C4-2B (cell line): ENCODE results near the gene USP7.

Experiments used
- CTCF ChIP-seq: fragments of 450-650 bp; conservative IDR thresholded peaks from 2 replicates; pipeline ENCODE4 v1.5.1; 2017; ENCODE audit warnings: mild to moderate bottlenecking
- ZFX ChIP-seq: fragments of 450-650 bp; IDR thresholded peaks from 2 replicates; pipeline ENCODE4 v1.6.1; 2017

DNA sequence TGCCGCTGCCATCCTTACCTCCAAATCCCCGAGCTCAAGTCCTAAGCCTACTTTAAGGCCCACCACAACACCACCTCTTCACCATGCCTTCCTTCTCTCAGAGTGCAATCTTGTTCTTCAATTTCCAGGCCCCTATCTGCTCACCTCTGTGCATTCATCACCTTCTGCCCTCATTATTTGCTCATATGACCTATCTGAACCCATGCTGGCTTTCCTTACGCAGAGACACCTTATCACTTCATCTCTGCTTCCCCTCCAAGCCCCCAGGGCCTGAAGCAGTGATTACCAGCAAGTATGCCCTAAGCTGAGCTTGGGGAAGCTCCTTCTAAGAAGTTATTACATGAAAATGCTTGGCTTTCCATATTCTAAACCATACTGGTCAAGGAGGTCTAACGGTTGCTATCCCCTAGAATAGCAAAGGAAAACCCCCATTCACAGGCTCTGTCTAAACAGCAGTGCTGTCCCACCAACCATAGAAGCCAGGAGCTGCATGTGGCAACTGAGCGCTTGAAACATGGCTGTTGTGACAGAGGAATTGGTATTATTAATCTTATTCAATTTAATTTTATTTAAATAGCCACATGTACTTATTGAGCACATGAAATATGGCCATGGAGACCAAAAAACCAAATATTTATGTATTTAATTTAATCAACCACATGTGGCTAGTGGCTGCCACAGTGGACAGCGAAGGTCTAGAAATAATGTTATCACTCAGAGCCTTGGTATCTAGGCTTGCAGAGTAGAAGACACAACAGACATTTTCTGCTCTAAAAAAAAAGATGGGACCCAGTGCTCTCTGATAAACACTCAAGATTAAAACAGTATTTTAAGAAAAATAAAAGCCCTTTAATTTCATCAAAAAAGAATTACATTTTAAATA, 13.9 kb downstream of the USP7 start:
- no peak for TF ChIP-seq CTCF
- TF ChIP-seq ZFX = no peak
